GM21619 (cell line): ENCODE data around the gene ARPP21.
"Not testable (repeated sequence)": the region's sequence is repeated elsewhere in the genome, so short reads cannot be mapped to it uniquely, and the experiment has no call there.

Experiments used
- ATAC-seq: cut with Tn5 transposase; IDR thresholded peaks from one replicate; pipeline ENCODE4 v1.9.1; 2021; ENCODE audit not compliant: unreplicated experiment

ARPP21 gene

DNA sequence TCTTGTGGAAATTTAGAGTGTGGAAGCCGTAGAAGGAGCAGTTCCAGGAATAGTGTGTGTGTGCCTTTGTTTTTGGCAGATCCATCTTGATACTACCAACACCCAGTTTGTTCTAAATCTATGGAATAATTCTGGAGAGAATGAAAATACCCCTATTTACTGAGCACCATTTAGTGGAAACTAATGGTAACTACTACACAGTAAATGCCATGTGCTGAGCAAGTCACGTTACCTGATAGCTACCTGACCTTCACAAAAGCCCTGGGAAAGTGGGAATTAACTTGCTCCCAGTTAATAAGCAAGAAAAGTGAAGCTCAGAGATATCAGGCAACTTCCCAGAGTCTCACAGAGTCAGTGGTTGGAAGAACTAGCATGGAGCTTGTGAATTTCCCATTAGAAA is 137.7 kb downstream of the ARPP21 start:
- ATAC-seq = no peak

DNA sequence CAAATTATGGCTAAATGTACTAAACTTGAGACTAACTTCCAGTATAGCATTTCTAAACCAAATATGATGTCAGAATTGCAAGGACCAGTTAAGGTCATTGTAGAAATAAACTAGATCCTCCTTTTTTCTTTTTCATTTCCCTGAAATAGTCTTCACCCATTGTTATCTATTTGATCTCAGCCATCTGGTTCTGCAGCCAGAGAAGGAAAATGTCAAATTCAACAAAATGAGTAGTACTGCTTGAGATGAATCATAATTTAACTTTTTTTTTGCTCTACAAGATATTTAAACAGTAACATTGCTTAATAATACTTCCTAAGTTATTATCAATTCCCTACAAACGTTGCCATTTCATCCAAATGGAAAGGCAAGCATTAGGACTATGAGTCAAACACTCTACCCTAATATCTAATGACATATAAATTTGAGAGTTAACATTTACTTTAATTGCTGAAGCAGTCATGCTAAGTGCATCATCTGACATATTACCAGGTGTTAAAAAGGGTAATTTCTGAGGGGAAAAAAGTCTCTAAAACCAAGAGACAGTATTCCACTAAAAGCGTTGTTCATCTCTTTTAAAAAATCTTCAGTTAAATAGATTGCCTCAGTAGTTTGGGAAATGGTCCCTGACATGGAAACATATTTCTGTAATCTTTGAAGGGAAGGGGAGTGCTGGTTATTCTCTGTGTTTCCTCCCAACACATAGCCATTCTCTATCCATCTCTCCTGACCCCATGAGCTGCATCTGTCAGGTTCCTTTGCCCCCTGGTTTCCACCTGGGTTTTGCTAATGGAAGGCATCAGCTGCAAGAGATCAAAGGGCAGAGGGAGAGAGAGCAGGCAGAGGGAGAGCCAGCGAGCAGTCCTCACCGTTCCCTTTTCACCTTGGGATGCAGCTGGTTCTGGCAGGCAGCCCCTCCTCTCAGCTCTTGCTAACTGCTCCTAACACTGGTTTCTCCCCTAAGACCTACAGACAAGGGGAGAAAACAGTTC is 138.5 kb downstream of the ARPP21 start:
- ATAC-seq = no peak

DNA sequence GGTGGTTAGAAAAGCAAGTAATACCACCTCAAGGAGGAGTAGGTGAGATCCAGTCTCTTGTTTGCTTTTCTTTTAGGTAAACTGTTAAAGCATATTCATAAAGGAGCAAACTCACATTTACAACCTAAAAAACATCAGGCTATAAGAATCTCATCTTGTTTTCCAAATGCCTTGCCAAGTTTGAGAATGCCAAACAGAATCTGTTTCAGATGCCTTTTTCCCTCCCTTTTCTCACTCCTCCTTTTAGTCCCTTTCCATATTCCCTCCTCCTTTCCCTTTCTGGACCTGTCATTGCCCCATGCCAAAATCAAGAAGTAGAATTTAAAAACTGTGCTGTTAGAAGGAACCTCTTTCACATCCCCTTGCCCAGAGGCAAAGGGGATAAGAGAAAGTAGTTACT is 140.3 kb downstream of the ARPP21 start:
- ATAC-seq = no peak

DNA sequence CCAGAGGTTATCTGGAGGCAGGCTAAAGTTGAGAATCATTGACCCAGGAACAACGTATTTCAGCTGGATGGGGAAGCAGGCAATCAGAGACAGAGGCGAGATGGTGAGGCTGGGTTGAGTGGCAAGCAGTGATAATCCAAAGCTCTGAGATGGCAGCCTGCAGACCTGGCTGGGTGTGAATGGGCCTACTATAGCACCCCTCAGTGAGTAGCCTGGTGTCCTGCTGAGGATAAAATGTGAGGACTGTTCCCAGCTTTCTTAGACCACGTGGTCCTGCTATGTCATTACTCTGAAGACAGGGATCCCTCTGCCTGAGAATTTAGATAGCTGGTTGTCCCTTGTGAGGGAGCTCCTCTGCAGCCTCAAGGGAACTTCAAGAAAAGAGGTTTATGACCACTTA is 141.5 kb downstream of the ARPP21 start:
- ATAC-seq = no peak

DNA sequence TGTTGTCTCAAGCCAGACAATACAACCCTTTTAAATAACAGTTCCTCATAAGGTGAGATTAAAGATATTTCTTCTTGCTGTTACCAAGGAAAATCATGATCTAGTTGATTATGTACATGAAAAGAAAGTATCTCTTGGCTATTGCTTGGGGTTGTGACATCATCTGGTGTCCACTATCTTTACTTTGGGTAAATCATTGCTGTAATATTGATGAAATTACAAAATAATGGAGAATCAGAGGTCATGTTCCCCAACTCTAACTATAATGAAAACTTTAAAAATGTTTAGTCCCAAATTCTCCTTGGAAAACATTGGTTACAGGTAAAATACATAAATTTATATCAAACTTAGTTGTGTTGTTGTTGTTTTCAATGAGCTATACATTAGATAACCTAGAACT is 142.2 kb downstream of the ARPP21 start:
- ATAC-seq = no peak

DNA sequence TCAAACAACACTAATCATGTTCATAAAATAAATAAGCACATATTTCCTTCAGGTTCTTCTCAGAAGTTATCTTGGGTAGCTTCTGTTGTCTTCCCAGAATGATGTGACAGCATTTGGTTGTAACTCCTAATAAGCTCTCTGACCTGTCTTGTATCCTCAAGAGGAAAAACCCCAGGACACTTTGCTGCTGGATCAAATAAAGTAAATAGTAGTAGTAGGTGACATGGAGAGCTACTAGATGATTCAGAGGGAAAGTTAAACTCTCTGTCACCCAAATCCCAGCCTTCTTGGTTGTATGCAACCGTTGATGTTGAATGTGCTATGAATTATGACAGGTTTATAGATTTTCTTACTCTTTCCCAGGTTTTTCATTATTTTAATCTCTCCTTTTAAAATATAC is 143.0 kb downstream of the ARPP21 start:
- no peak for ATAC-seq

DNA sequence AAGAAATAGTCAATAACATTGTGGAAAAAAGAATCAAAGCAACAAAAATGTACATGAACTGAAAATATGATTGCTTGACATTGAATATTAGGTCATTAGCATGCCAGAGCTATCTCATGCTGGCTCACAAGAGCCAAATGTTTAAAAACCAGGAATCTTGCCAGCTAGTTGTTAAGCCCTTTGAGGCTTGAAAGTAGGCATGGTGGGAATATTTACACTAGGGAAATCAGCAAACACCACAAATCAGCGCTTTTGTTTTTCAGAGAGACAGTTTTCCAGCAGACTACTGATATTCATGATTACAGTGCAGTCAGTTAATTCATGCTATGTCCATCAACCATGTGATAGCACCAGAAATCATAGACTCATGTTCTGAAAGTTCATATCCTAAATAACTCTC is 144.8 kb downstream of the ARPP21 start:
- no peak for ATAC-seq

DNA sequence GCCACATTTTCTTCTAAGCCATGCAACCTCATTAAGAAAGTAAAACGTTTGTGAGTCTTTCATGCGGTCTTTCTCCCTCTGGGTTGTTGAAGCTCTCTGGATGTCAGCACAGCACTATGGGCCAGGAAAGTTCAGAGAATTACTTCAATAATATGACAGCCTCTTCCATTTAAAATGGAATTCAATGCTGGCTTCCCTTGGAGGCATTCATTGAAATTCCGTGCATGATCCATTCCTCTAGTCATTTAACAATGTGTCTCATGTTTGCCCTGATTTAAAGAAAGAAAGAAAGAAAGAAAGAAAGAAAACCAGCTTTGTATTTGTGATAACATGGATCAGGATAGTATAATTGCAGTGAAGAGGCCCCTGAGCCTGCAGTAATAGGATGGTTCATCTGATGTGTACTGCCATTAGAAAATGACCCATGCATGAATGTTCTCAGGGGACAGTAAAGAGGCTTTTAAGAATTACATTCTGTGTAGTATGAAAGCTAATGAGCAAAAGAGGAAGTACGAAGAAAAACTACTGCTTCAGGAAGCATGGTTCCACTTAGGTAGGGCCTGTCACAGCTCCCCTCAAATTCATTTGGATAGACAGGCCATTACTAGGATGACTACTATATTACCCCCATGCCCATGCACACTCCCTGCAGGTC is 146.0 kb downstream of the ARPP21 start:
- ATAC-seq = no peak

DNA sequence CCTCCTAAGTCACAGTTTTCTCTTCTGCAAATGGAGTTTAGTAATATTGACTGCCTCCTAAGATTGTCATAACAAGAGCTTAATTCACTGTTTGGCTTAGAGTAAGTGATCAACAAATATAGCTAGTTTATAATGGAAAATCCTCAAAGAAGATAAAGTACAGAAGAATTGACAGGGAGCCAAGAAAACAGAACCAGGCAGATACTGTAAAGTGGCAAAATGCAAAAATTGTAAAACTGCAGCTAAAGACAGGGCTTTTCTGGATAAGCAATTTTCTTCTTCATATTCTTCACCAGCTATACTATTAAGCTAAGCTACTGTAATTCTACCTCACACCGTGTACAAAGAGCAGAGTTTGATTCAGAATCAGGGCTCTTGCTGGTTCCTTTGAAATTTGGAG is 148.6 kb downstream of the ARPP21 start:
- no peak for ATAC-seq

DNA sequence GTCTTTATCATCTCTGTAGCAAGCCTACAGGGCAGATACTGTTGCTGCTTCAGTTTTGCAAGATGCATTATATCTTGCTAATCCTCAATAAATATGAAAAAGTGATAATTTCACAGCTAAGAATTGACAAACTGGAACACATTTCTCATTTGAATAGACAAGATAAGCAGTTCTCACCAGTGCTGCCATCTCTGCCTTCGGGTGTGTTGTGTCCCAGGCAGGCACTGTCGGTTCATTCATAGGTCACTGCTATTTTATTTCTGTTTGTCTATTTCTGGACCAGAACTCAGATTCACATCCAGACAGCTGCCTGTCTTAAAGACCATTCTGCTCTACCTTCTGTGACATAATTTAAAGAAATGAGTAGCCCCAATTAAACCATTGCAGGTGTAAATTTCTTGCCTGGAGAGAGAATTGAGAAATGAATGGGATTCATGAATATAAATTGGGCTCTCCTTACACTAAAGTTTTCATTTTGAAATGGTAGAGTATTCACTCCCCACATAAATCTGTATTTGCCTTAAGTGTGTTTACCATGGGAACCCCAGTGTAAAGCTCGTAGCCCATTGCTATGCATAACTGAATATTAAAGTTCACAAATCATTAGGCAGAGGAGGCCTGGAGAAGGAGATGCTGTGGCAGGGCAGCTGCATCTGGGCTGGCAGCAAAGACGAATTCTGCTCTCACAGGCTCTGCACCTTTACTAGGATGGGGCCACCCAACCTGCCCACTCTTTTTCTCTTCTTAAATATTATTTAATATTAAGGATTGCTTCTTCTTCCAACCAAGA is 149.9 kb downstream of the ARPP21 start:
- ATAC-seq = no peak

DNA sequence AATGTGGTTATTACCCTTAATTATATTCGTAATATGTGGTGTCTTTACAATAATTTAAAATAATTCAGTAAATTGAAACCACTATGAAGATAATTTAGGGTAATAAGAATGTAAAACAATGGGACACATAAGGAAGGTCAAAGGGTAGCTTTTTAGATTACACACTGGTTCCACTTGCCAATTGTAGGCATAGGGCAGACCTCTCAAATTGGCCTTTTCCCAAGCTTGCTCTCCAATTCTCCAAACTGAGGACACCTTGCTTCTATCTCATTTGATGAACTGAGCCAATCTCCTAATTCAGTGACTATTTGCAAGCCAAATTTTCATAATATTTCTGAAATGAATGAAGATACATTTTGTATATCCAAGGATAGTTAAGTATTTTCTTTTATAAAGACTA is 151.4 kb downstream of the ARPP21 start:
- no peak for ATAC-seq

DNA sequence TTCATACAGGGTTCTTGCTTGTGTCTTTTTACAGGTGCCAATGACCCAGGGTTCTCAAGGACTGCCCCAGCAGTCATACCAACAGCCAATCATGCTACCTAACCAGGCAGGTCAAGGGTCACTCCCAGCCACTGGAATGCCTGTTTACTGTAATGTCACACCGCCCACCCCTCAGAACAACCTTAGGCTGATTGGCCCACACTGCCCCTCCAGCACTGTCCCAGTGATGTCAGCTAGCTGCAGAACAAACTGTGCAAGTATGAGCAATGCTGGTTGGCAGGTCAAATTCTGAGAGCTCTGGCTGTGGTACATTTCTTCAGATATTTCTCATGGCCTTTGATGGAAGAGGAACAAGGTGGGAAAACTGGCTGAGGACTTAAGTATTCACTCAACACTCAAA is 154.3 kb downstream of the ARPP21 start:
- ATAC-seq = no peak

DNA sequence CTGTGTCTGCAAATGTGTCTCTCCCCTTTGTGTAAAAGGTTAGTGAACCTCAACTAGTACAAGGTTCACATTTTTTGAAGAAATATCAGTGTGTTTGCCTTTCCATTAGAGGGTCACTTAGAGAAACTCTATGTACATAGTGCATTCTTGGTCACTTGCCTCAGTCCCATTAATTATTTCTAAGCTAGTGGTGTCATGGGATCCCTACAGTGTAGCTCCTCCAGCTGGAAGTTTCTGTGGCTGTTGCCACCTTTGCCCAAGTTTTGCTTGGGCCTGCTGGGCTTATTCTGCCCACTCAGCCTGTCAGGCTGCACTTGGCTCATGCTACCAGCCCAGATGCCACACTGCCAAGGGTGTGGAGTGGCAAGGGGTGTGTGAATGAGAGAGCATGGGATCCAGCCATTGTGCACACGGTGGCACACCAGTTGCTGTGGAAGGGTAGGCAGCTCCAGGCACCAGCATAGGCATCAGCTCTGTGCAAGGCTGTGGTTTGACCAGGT is 161.7 kb downstream of the ARPP21 start:
- no peak for ATAC-seq

DNA sequence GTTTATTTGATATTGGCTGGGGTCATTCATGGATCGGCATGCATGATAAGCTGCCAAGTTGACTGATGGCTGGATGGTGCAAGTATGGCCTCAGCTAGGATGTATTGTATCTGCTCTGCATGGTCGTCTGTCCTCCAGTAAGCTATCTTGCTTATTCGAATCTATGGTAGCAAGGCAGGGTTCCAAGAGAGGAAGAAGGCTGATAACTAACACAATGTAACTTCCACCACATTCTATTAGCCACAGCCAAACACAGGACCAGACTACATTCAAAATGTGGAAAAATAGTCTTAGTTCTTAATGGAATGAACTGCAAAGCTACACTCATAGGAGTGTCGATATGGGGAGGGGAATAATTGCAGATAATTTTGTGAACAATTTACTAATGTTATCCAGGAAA is 175.2 kb downstream of the ARPP21 start:
- no peak for ATAC-seq

DNA sequence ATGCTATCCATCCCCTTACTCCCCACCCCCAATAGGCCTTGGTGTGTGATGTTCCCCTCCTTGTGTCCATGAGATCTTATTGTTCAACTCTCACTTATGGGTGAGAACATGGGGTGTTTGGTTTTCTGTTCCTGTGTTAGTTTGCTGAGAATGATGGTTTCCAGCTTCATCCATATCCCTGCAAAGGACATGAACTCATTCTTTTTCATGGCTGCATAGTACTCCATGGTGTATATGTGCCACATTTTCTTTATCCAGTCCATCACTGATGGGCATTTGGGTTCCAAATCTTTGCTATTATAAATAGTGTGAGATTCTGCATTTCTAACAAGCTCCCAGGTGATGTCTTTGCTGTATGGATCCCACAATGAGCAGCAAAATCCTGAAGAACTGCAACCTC is 176.5 kb downstream of the ARPP21 start:
- ATAC-seq = not testable (repeated sequence)

DNA sequence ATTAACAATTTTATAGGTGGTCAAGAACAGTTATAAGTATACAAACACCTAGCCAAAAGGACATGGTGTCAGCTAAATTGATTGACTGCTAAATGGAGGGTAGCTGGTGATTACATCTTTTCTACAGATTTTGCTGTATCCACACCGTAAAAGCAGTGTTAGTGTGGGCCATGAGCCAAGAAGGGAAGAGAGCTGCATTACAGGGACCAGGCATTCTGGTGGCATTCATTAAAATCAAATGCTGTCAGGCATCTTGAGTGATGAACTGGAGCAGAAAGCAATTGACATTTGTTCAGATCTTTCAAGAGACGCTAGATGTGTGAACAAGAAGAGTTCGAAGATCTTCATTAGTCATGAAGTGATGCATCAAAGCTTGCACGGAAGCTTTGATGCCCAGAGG is 177.9 kb downstream of the ARPP21 start:
- ATAC-seq = no peak

DNA sequence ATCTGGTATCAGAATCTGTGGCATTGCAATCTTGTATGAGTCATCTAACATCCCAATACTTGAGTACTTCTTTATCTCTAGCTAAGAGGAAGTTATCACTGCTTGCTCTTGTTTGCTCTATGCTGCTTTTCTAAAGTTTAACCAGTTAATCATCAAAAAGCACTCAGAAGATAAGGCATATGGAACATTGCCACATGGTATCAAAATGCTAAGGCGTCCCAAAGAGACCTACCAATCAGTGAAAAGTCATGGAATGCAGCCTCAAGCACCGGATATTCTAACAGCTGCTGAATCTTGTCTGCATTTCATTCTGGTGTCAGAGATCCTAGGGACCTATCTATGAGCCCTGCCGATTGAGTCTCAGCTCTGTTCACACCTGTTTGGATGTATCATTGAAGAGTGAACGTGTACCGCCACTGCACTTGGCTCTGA is 192.8 kb downstream of the ARPP21 start:
- no peak for ATAC-seq
